ENCODE results near the gene KCNMA1. TPM values are rescaled to one million over a fixed set of nuclear protein-coding genes. Genes with fewer than 3 reads are reported as not detected.

KCNMA1 gene
- total and polyA plus RNA-seq, 2 donors (not counting 1 experiment from before 2014, with no cell fraction given) = 0.82 to 3.1 TPM

GRCh38 chr10:77679217-77679616 is 41.6 kb upstream of the KCNMA1 start:
- ChIA-PET CTCF (interaction anchor here (0.8 kb wide), 1 partner anchor 32 kb away, joined by 3 read pairs; no protein-coding TSS in a partner anchor), POLR2A (no interaction called here)
- intact Hi-C loops (cut with micrococcal nuclease) = no loop called here
- no peak for TF ChIP-seq EZH2 (IDR thresholded peaks at IDR 0.05; ENCODE audit: borderline replicate concordance, insufficient read depth, low read depth, low read length, poor library complexity, severe bottlenecking)
- TF ChIP-seq, protein P1, sequence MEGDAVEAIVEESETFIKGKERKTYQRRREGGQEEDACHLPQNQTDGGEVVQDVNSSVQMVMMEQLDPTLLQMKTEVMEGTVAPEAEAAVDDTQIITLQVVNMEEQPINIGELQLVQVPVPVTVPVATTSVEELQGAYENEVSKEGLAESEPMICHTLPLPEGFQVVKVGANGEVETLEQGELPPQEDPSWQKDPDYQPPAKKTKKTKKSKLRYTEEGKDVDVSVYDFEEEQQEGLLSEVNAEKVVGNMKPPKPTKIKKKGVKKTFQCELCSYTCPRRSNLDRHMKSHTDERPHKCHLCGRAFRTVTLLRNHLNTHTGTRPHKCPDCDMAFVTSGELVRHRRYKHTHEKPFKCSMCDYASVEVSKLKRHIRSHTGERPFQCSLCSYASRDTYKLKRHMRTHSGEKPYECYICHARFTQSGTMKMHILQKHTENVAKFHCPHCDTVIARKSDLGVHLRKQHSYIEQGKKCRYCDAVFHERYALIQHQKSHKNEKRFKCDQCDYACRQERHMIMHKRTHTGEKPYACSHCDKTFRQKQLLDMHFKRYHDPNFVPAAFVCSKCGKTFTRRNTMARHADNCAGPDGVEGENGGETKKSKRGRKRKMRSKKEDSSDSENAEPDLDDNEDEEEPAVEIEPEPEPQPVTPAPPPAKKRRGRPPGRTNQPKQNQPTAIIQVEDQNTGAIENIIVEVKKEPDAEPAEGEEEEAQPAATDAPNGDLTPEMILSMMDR (IDR thresholded peaks at IDR 0.05) = no peak
- H3K4me3 ChIP-seq (ENCODE audit: control extremely low read depth in 1 of 5, extremely low read depth in 1 of 5, insufficient read depth in 1 of 5, low read depth in 2 of 5, low read length in 4 of 5) = no peak overlapping the region
- no peaks in the 10 kb centered on the region for H3K36me3 ChIP-seq (replicated peaks in 1 of 2; ENCODE audit: control extremely low read depth in 1 of 2, control insufficient read depth in 1 of 2, extremely low read depth in 1 of 2, insufficient read depth in 2 of 2, low read length in 1 of 2)
- H3K27me3 ChIP-seq (replicated peaks in 1 of 4; ENCODE audit: control extremely low read depth in 1 of 4, control insufficient read depth in 3 of 4, insufficient read depth in 4 of 4, low read length in 3 of 4) = peaks cover 0 to 3% (median 0%) of the 10 kb centered on the region in 4 experiments
- no peaks in the 10 kb centered on the region for H3K79me2 ChIP-seq (ENCODE audit: control insufficient read depth, insufficient read depth, low read length)
- no peaks in the 10 kb centered on the region for H3K4me1 ChIP-seq (ENCODE audit: control insufficient read depth in 2 of 2, insufficient read depth in 2 of 2, low read length in 2 of 2)
- DNase-seq (no peak), ATAC-seq (ENCODE audit: low read depth) (no peak)
- no peaks in the 10 kb centered on the region for H4K20me1 ChIP-seq (ENCODE audit: control insufficient read depth, insufficient read depth, low read length, poor library complexity, severe bottlenecking)
- H2AFZ ChIP-seq (ENCODE audit: insufficient read depth, low read depth, low read length, poor library complexity, severe bottlenecking) = no peak overlapping the region
- H3K9ac ChIP-seq (ENCODE audit: low read length) = no peak overlapping the region
- Mint-ChIP-seq H3K9me3 (ENCODE audit: insufficient read depth) (no peaks in the 10 kb centered on the region), H3K4me3 (no peak overlapping the region), H3K27me3 (no peaks in the 10 kb centered on the region), H3K27ac (no peak overlapping the region), H3K4me1 (no peaks in the 10 kb centered on the region)
- WGBS (ENCODE audit: insufficient coverage) = 83% methylated on average over 4 of the region's 5 CpGs
- no peak overlapping the region for H3K4me2 ChIP-seq (replicated peaks; ENCODE audit: low read depth, low read length, poor library complexity, severe bottlenecking)
- H3K27ac ChIP-seq (ENCODE audit: low read length in 2 of 2) = no peak overlapping the region
- H3K9me3 ChIP-seq (ENCODE audit: control extremely low read depth in 1 of 3, control insufficient read depth in 2 of 3, insufficient read depth in 1 of 3, low read length in 2 of 3) = no peaks in the 10 kb centered on the region

GRCh38 chr10:77678146-77678545 is 40.5 kb upstream of the KCNMA1 start:
- no peaks in the 10 kb centered on the region for H4K20me1 ChIP-seq (ENCODE audit: control insufficient read depth, insufficient read depth, low read length, poor library complexity, severe bottlenecking)
- H3K27me3 ChIP-seq (replicated peaks in 1 of 4; ENCODE audit: control extremely low read depth in 1 of 4, control insufficient read depth in 3 of 4, insufficient read depth in 4 of 4, low read length in 3 of 4) = peaks cover 0 to 3% (median 0%) of the 10 kb centered on the region in 4 experiments
- 100% methylated on average over 2 of the region's 3 CpGs for WGBS (ENCODE audit: insufficient coverage)
- no peak overlapping the region for H2AFZ ChIP-seq (ENCODE audit: insufficient read depth, low read depth, low read length, poor library complexity, severe bottlenecking)
- H3K4me1 Mint-ChIP-seq = no peaks in the 10 kb centered on the region
- no peak for TF ChIP-seq EZH2 (IDR thresholded peaks at IDR 0.05; ENCODE audit: borderline replicate concordance, insufficient read depth, low read depth, low read length, poor library complexity, severe bottlenecking)
- TF ChIP-seq, protein P1 (IDR thresholded peaks at IDR 0.05) = no peak
- CTCF ChIA-PET = no interaction called here
- no peak overlapping the region for H3K27ac Mint-ChIP-seq
- peaks cover 5% of the 10 kb centered on the region for H3K27me3 Mint-ChIP-seq
- intact Hi-C loops (cut with micrococcal nuclease) = no loop called here
- H3K36me3 ChIP-seq (replicated peaks in 1 of 2; ENCODE audit: control extremely low read depth in 1 of 2, control insufficient read depth in 1 of 2, extremely low read depth in 1 of 2, insufficient read depth in 2 of 2, low read length in 1 of 2) = no peaks in the 10 kb centered on the region
- no peaks in the 10 kb centered on the region for H3K9me3 ChIP-seq (ENCODE audit: control extremely low read depth in 1 of 3, control insufficient read depth in 2 of 3, insufficient read depth in 1 of 3, low read length in 2 of 3)
- no peaks in the 10 kb centered on the region for H3K79me2 ChIP-seq (ENCODE audit: control insufficient read depth, insufficient read depth, low read length)
- H3K4me2 ChIP-seq (replicated peaks; ENCODE audit: low read depth, low read length, poor library complexity, severe bottlenecking) = no peak overlapping the region
- H3K4me3 Mint-ChIP-seq = no peak overlapping the region
- no peak for DNase-seq
- H3K27ac ChIP-seq (ENCODE audit: low read length in 2 of 2) = no peak overlapping the region
- POLR2A ChIA-PET = no interaction called here
- H3K9ac ChIP-seq (ENCODE audit: low read length) = no peak overlapping the region
- no peaks in the 10 kb centered on the region for H3K4me1 ChIP-seq (ENCODE audit: control insufficient read depth in 2 of 2, insufficient read depth in 2 of 2, low read length in 2 of 2)
- H3K4me3 ChIP-seq (ENCODE audit: control extremely low read depth in 1 of 5, extremely low read depth in 1 of 5, insufficient read depth in 1 of 5, low read depth in 2 of 5, low read length in 4 of 5) = no peak overlapping the region
- no peaks in the 10 kb centered on the region for H3K9me3 Mint-ChIP-seq (ENCODE audit: insufficient read depth)
- ATAC-seq (ENCODE audit: low read depth) = no peak

Data from B cell (primary cell).